LNCAP (cell line): ENCODE measurements around the gene AIG1.

Experiments used
- CTCF ChIP-seq: fragments of 450-650 bp; IDR thresholded peaks from 2 replicates; pipeline ENCODE4 v1.5.1; 2017; ENCODE audit warnings: mild to moderate bottlenecking

The AIG1 gene

GRCh38 chr6:143205991-143206390, 145.3 kb downstream of the AIG1 start:
- no peak for TF ChIP-seq CTCF

- TF ChIP-seq CTCF = no peak
Observed at GRCh38 chr6:143206550-143206949, 145.9 kb downstream of the AIG1 start.

- no peak for TF ChIP-seq CTCF
Observed at GRCh38 chr6:143210420-143210819, 149.7 kb downstream of the AIG1 start.

GRCh38 chr6:143213859-143214376, 153.2 kb downstream of the AIG1 start:
- TF ChIP-seq CTCF = no peak

GRCh38 chr6:143215363-143215762, 154.7 kb downstream of the AIG1 start:
- no peak for TF ChIP-seq CTCF

- no peak for TF ChIP-seq CTCF
Observed at GRCh38 chr6:143215771-143216170, 155.1 kb downstream of the AIG1 start.

GRCh38 chr6:143218233-143218632, 157.5 kb downstream of the AIG1 start:
- no peak for TF ChIP-seq CTCF

GRCh38 chr6:143221698-143222097, 161.0 kb downstream of the AIG1 start:
- TF ChIP-seq CTCF = no peak
